HEK293 (cell line): ENCODE data around the gene FAM118B.

ENCODE experiments used
- GLIS1 ChIP-seq: fragments of 450-650 bp; formaldehyde crosslinking; IDR thresholded peaks from 2 replicates; pipeline ENCODE4 v1.5.1; 2016; ENCODE audit warnings: missing biosample characterization, missing genetic modification characterization
- KLF10 ChIP-seq: fragments of 450-650 bp; IDR thresholded peaks from 2 replicates; pipeline ENCODE4 v1.5.1; 2018; ENCODE audit warnings: missing biosample characterization, mild to moderate bottlenecking, missing genetic modification characterization
- KLF16 ChIP-seq: fragments of 450-650 bp; formaldehyde crosslinking; IDR thresholded peaks from 2 replicates; pipeline ENCODE4 v1.5.1; 2017; ENCODE audit warnings: missing biosample characterization, missing genetic modification characterization
- KLF8 ChIP-seq: fragments of 450-650 bp; formaldehyde crosslinking; IDR thresholded peaks from 2 replicates; pipeline ENCODE4 v1.5.1; 2016; ENCODE audit warnings: missing biosample characterization, missing genetic modification characterization
- SP2 ChIP-seq: fragments of 450-650 bp; formaldehyde crosslinking; IDR thresholded peaks from 2 replicates; pipeline ENCODE4 v1.5.1; 2016; ENCODE audit warnings: missing biosample characterization, missing genetic modification characterization
- SP3 ChIP-seq: fragments of 450-650 bp; formaldehyde crosslinking; IDR thresholded peaks from 2 replicates; pipeline ENCODE4 v1.5.1; 2016; ENCODE audit warnings: missing biosample characterization, missing genetic modification characterization
- SP7 ChIP-seq: fragments of 450-650 bp; formaldehyde crosslinking; IDR thresholded peaks from 2 replicates; pipeline ENCODE4 v1.5.1; 2016; ENCODE audit warnings: missing biosample characterization, missing genetic modification characterization
- ZBTB21 ChIP-seq: fragments of 450-650 bp; formaldehyde crosslinking; IDR thresholded peaks from 2 replicates; pipeline ENCODE4 v1.5.1; 2017; ENCODE audit warnings: missing biosample characterization, missing genetic modification characterization
- ZBTB7A ChIP-seq: fragments of 450-650 bp; formaldehyde crosslinking; IDR thresholded peaks from 2 replicates; pipeline ENCODE4 v1.5.1; 2016; ENCODE audit warnings: low read depth, missing biosample characterization, missing genetic modification characterization
- ZEB2 ChIP-seq: fragments of 450-650 bp; formaldehyde crosslinking; IDR thresholded peaks from 2 replicates; pipeline ENCODE4 v1.5.1; 2016; ENCODE audit warnings: missing biosample characterization, missing genetic modification characterization
- ZNF121 ChIP-seq: fragments of 450-650 bp; formaldehyde crosslinking; IDR thresholded peaks from 2 replicates; pipeline ENCODE4 v1.5.1; 2016; ENCODE audit warnings: missing biosample characterization, missing genetic modification characterization
- ZNF335 ChIP-seq: fragments of 450-650 bp; formaldehyde crosslinking; conservative IDR thresholded peaks from 2 replicates; pipeline ENCODE4 v1.5.1; 2016; ENCODE audit warnings: missing biosample characterization, missing genetic modification characterization
- ZNF530 ChIP-seq: fragments of 450-650 bp; formaldehyde crosslinking; IDR thresholded peaks from 2 replicates; pipeline ENCODE4 v1.5.1; 2016; ENCODE audit warnings: low read depth, missing biosample characterization, missing genetic modification characterization
- ZXDB ChIP-seq: fragments of 450-650 bp; formaldehyde crosslinking; IDR thresholded peaks from 2 replicates; pipeline ENCODE4 v1.5.1; 2016; ENCODE audit warnings: missing biosample characterization, missing genetic modification characterization
- TF ChIP-seq, protein P1 (sequence below): fragments of 450-650 bp; formaldehyde crosslinking; IDR thresholded peaks from 2 replicates; pipeline ENCODE4 v1.5.1; 2017; ENCODE audit warnings: missing biosample characterization, missing genetic modification characterization
- TF ChIP-seq, protein P2 (sequence below): fragments of 450-650 bp; formaldehyde crosslinking; IDR thresholded peaks from 2 replicates; pipeline ENCODE4 v1.5.1; 2016; ENCODE audit warnings: missing biosample characterization, missing genetic modification characterization
- TF ChIP-seq, protein P3 (sequence below): fragments of 450-650 bp; formaldehyde crosslinking; conservative IDR thresholded peaks from 2 replicates; pipeline ENCODE4 v1.5.1; 2016; ENCODE audit warnings: low read depth, missing biosample characterization, missing genetic modification characterization
- TF ChIP-seq, protein P4 (sequence below): fragments of 450-650 bp; formaldehyde crosslinking; IDR thresholded peaks from 2 replicates; pipeline ENCODE4 v1.5.1; 2017; ENCODE audit warnings: missing biosample characterization, missing genetic modification characterization
- TF ChIP-seq, protein P5 (sequence below): fragments of 450-650 bp; formaldehyde crosslinking; conservative IDR thresholded peaks from 2 replicates; pipeline ENCODE4 v1.5.1; 2016; ENCODE audit warnings: low read depth, missing biosample characterization, missing genetic modification characterization

Gene FAM118B

DNA sequence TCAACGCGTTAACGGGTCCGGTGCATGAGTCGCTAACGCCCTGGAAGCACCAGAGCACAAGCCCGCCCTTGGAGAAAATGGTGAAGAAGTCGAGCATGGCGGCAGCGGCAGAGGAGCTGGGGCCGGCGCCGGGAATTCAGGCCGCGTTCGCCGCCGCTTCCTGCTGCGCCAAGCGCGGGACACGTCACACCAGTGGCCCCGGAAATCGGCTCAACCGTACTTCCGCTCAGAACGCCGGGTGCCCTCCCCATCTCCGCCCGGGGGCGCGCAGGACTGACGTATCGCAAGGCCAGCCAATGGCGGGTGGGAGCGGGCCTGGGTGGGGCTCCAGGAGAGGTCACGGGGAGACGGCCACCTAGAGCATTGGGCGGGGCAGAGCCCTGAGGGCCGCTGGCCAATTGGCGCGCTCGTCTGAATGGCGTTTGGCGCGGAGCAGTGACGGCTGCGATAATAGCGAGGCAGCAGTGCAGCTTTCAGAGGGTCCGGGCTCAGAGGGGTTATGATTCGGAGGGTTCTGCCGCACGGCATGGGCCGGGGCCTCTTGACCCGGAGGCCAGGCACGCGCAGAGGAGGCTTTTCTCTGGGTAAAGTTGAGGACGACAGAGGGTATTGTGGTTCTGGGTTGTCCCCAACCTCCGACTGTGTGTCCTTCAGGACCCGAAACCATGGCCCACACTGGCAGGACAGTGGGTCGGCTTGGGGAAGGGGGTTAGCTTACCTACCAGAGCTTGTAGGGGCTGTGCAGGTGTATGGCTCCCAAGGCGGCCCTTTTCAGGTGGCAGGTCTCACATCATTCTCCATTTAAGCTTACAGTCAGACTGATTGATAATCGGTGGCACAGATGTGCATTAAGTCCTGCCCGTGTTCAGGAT is 57.4 kb downstream of the FAM118B start, which contains the start of the genes FOXRED1 and SRPRA (continued):
- TF ChIP-seq, protein P1, sequence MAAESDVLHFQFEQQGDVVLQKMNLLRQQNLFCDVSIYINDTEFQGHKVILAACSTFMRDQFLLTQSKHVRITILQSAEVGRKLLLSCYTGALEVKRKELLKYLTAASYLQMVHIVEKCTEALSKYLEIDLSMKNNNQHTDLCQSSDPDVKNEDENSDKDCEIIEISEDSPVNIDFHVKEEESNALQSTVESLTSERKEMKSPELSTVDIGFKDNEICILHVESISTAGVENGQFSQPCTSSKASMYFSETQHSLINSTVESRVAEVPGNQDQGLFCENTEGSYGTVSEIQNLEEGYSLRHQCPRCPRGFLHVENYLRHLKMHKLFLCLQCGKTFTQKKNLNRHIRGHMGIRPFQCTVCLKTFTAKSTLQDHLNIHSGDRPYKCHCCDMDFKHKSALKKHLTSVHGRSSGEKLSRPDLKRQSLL (tag by site-specific recombination): no peak
- TF ChIP-seq KLF16 (tag by site-specific recombination) (0 out of 2 replicates have a peak, but pooled peaks have one; percentile 38), KLF10 (tag by site-specific recombination) (peak; percentile 95), ZNF335 (tag by site-specific recombination) (peak; percentile 71), SP7 (tag by site-specific recombination) (peak; percentile 49; the same call in 1 of the 2 replicates), ZNF530 (tag by site-specific recombination) (no peak), ZBTB21 (tag by site-specific recombination) (peak; percentile 98), ZXDB (tag by site-specific recombination) (peak; percentile 53; the same call in 1 of the 2 replicates), SP3 (tag by site-specific recombination) (peak; percentile 87), ZEB2 (peak; percentile 77), ZBTB7A (0 out of 2 replicates have a peak, but pooled peaks have one; percentile 31), SP2 (tag by site-specific recombination) (peak; percentile 97), KLF8 (peak; percentile 93), ZNF121 (tag by site-specific recombination) (peak; percentile 23; the same call in 1 of the 2 replicates), GLIS1 (tag by site-specific recombination) (peak; percentile 37; the same call in 1 of the 2 replicates)
- TF ChIP-seq, protein P2, sequence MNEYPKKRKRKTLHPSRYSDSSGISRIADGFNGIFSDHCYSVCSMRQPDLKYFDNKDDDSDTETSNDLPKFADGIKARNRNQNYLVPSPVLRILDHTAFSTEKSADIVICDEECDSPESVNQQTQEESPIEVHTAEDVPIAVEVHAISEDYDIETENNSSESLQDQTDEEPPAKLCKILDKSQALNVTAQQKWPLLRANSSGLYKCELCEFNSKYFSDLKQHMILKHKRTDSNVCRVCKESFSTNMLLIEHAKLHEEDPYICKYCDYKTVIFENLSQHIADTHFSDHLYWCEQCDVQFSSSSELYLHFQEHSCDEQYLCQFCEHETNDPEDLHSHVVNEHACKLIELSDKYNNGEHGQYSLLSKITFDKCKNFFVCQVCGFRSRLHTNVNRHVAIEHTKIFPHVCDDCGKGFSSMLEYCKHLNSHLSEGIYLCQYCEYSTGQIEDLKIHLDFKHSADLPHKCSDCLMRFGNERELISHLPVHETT: peak; percentile 43; the same call in 1 of the 2 replicates
- TF ChIP-seq, protein P3, sequence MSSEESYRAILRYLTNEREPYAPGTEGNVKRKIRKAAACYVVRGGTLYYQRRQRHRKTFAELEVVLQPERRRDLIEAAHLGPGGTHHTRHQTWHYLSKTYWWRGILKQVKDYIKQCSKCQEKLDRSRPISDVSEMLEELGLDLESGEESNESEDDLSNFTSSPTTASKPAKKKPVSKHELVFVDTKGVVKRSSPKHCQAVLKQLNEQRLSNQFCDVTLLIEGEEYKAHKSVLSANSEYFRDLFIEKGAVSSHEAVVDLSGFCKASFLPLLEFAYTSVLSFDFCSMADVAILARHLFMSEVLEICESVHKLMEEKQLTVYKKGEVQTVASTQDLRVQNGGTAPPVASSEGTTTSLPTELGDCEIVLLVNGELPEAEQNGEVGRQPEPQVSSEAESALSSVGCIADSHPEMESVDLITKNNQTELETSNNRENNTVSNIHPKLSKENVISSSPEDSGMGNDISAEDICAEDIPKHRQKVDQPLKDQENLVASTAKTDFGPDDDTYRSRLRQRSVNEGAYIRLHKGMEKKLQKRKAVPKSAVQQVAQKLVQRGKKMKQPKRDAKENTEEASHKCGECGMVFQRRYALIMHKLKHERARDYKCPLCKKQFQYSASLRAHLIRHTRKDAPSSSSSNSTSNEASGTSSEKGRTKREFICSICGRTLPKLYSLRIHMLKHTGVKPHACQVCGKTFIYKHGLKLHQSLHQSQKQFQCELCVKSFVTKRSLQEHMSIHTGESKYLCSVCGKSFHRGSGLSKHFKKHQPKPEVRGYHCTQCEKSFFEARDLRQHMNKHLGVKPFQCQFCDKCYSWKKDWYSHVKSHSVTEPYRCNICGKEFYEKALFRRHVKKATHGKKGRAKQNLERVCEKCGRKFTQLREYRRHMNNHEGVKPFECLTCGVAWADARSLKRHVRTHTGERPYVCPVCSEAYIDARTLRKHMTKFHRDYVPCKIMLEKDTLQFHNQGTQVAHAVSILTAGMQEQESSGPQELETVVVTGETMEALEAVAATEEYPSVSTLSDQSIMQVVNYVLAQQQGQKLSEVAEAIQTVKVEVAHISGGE (tag by site-specific recombination): peak; percentile 96
- TF ChIP-seq, protein P4, sequence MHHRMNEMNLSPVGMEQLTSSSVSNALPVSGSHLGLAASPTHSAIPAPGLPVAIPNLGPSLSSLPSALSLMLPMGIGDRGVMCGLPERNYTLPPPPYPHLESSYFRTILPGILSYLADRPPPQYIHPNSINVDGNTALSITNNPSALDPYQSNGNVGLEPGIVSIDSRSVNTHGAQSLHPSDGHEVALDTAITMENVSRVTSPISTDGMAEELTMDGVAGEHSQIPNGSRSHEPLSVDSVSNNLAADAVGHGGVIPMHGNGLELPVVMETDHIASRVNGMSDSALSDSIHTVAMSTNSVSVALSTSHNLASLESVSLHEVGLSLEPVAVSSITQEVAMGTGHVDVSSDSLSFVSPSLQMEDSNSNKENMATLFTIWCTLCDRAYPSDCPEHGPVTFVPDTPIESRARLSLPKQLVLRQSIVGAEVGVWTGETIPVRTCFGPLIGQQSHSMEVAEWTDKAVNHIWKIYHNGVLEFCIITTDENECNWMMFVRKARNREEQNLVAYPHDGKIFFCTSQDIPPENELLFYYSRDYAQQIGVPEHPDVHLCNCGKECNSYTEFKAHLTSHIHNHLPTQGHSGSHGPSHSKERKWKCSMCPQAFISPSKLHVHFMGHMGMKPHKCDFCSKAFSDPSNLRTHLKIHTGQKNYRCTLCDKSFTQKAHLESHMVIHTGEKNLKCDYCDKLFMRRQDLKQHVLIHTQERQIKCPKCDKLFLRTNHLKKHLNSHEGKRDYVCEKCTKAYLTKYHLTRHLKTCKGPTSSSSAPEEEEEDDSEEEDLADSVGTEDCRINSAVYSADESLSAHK: no peak
- TF ChIP-seq, protein P5, sequence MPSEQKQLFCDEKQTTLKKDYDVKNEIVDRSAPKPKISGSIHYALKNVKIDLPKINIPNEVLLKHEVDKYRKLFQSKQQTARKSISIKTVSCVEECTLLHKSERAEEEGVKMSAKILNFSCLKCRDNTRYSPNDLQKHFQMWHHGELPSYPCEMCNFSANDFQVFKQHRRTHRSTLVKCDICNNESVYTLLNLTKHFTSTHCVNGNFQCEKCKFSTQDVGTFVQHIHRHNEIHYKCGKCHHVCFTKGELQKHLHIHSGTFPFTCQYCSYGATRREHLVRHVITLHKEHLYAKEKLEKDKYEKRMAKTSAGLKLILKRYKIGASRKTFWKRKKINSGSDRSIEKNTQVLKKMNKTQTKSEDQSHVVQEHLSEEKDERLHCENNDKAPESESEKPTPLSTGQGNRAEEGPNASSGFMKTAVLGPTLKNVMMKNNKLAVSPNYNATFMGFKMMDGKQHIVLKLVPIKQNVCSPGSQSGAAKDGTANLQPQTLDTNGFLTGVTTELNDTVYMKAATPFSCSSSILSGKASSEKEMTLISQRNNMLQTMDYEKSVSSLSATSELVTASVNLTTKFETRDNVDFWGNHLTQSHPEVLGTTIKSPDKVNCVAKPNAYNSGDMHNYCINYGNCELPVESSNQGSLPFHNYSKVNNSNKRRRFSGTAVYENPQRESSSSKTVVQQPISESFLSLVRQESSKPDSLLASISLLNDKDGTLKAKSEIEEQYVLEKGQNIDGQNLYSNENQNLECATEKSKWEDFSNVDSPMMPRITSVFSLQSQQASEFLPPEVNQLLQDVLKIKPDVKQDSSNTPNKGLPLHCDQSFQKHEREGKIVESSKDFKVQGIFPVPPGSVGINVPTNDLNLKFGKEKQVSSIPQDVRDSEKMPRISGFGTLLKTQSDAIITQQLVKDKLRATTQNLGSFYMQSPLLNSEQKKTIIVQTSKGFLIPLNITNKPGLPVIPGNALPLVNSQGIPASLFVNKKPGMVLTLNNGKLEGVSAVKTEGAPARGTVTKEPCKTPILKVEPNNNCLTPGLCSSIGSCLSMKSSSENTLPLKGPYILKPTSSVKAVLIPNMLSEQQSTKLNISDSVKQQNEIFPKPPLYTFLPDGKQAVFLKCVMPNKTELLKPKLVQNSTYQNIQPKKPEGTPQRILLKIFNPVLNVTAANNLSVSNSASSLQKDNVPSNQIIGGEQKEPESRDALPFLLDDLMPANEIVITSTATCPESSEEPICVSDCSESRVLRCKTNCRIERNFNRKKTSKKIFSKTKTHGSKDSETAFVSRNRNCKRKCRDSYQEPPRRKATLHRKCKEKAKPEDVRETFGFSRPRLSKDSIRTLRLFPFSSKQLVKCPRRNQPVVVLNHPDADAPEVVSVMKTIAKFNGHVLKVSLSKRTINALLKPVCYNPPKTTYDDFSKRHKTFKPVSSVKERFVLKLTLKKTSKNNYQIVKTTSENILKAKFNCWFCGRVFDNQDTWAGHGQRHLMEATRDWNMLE (tag by site-specific recombination): peak; percentile 61
